PC-9 (cell line): ENCODE measurements around the gene TMEM231. TPM values are rescaled to one million over a fixed set of nuclear protein-coding genes. Genes with fewer than 3 reads are reported as not detected.
"Not testable (repeated sequence)": the region's sequence is repeated elsewhere in the genome, so short reads cannot be mapped to it uniquely, and the experiment has no call there.

Experiments
- BruUV-seq: library from RNA; stranded (reverse); fragments of 400-500 nt; replicated peaks from 2 replicates; lab custom pipeline; 2021; lab: Mats Ljungman, UMichigan
- CTCF ChIA-PET: fragments of 300-600 bp; sonication (Branson Sonifier 250); formaldehyde crosslinking; loops from one replicate; lab custom pipeline; 2022; ENCODE audit warnings: antibody characterized with exemption; lab: Charles Lee
- POLR2A ChIA-PET: fragments of 300-600 bp; sonication (Branson Sonifier 250); formaldehyde crosslinking; loops from one replicate; lab custom pipeline; 2022; ENCODE audit warnings: antibody characterized with exemption; ENCODE audit not compliant: unreplicated experiment; lab: Charles Lee
- DNase-seq, 2 experiments: peaks; one replicate each; pipeline versions ENCODE4 v3.0.0 to v3.0.0-alpha.2; 2015 to 2022; ENCODE audit warnings: mixed read lengths in 1 of 2
- H2AFZ ChIP-seq: fragments of 200-600 bp; sonication (generic); 2 replicates; pipeline ENCODE4 v1.8.1; 2017; ENCODE audit warnings: antibody characterized with exemption
- H3F3A ChIP-seq: fragments of 200-600 bp; sonication (generic); 2 replicates; pipeline ENCODE4 v1.8.1; 2017; ENCODE audit warnings: antibody characterized with exemption, mild to moderate bottlenecking, low read depth; ENCODE audit not compliant: insufficient read depth
- H3K27ac ChIP-seq: fragments of 200-600 bp; sonication (generic); 2 replicates; pipeline ENCODE4 v1.6.1; 2016; ENCODE audit warnings: mixed run types
- H3K27me3 ChIP-seq: fragments of 200-600 bp; sonication (generic); 2 replicates; pipeline ENCODE4 v1.6.1; 2016; ENCODE audit warnings: low read depth, mixed run types; ENCODE audit not compliant: insufficient read depth
- H3K36me3 ChIP-seq: fragments of 200-600 bp; sonication (generic); 2 replicates; pipeline ENCODE4 v1.6.1; 2016; ENCODE audit warnings: low read depth, mixed run types
- H3K4me1 ChIP-seq: fragments of 200-600 bp; sonication (generic); replicated peaks from 2 replicates; pipeline ENCODE4 v1.6.1; 2016; ENCODE audit warnings: mixed run types; ENCODE audit not compliant: insufficient read depth
- H3K4me2 ChIP-seq: fragments of 200-600 bp; sonication (generic); 2 replicates; pipeline ENCODE4 v1.6.1; 2017; ENCODE audit warnings: mixed run types
- H3K4me3 ChIP-seq: fragments of 200-600 bp; sonication (generic); 2 replicates; pipeline ENCODE4 v1.6.1; 2016; ENCODE audit warnings: mixed run types
- H3K79me2 ChIP-seq: fragments of 200-600 bp; sonication (generic); 2 replicates; pipeline ENCODE4 v1.6.1; 2017; ENCODE audit warnings: low read depth, mixed run types
- H3K9me2 ChIP-seq: fragments of 200-600 bp; sonication (generic); 2 replicates; pipeline ENCODE4 v1.8.1; 2017; ENCODE audit warnings: mild to moderate bottlenecking; ENCODE audit not compliant: insufficient read depth
- H3K9me3 ChIP-seq: fragments of 200-600 bp; sonication (generic); 2 replicates; pipeline ENCODE4 v1.8.1; 2016; ENCODE audit warnings: low read depth; ENCODE audit not compliant: insufficient read depth
- H4K20me1 ChIP-seq: fragments of 200-600 bp; sonication (generic); 2 replicates; pipeline ENCODE4 v1.8.1; 2017; ENCODE audit not compliant: insufficient read depth
- CTCF ChIP-seq: fragments of 200-600 bp; sonication (generic); conservative IDR thresholded peaks from 2 replicates; pipeline ENCODE4 v1.6.1; 2017; ENCODE audit warnings: mixed run types, antibody characterized with exemption, mild to moderate bottlenecking, moderate library complexity
- EZH2 ChIP-seq: fragments of 200-600 bp; sonication (generic); IDR thresholded peaks from 2 replicates; pipeline ENCODE4 v1.8.0; 2017; ENCODE audit warnings: antibody characterized with exemption, low read depth
- intact Hi-C: fragments of 100-400 bp; cut with micrococcal nuclease; formaldehyde crosslinking; loops from one replicate; pipeline ENCODE4 v1.10.0; 2022; ENCODE audit not compliant: unreplicated experiment
- total RNA-seq: library from RNA; stranded (reverse); gene quantifications from 2 replicates; pipeline ENCODE4 v1.2.3, GENCODE V29; 2021

The TMEM231 gene
- total RNA-seq, 1 experiment from 2014 or later: 18.8 TPM

- H3K4me3 ChIP-seq: no peak overlapping the region
- H2AFZ ChIP-seq: no peak overlapping the region
- intact Hi-C loops: no loop called here
- no peaks in the 10 kb centered on the region for H3K9me3 ChIP-seq
- no peaks in the 10 kb centered on the region for H3K27me3 ChIP-seq
- no peak overlapping the region for H3K27ac ChIP-seq
- H3F3A ChIP-seq: peaks cover 9% of the 10 kb centered on the region; the same call in 1 of the 2 replicates
- H3K4me2 ChIP-seq: no peak overlapping the region
- no peaks in the 10 kb centered on the region for H4K20me1 ChIP-seq
- 0 out of 2 replicates have a peak, but pooled peaks cover 6% of the 10 kb centered on the region for H3K4me1 ChIP-seq
- TF ChIP-seq EZH2: no peak
- ChIA-PET POLR2A (no interaction called here), CTCF (interaction anchor here (0.7 kb wide), 1 partner anchor 132 kb away, joined by 3 read pairs; no protein-coding TSS in a partner anchor)
- H3K36me3 ChIP-seq: no peaks in the 10 kb centered on the region
- BruUV-seq: no TSS peak
- no peak for DNase-seq
- H3K79me2 ChIP-seq: no peaks in the 10 kb centered on the region
- H3K9me2 ChIP-seq: no peaks in the 10 kb centered on the region
Measured at GRCh38 chr16:75519175-75519574, 36.9 kb downstream of the TMEM231 start.

- H3K9me2 ChIP-seq, H4K20me1 ChIP-seq, H3K9me3 ChIP-seq, H3F3A ChIP-seq, H3K4me1 ChIP-seq, H3K79me2 ChIP-seq, H3K27me3 ChIP-seq, H3K36me3 ChIP-seq: not testable (repeated sequence)
- CTCF ChIA-PET: interaction anchor here (0.5 to 1.3 kb wide), 17 partner anchors 8 to 1655 kb away, joined by 3 to 12 read pairs (median 3); partner anchors contain the start of genes CFDP1, CHST6, GABARAPL2 and KARS1
- H3K4me2 ChIP-seq: peak overlapping the region; percentile 98
- H3K4me3 ChIP-seq: peak overlapping the region; percentile 95
- peak in 1 of 2 experiments; percentile 9 for DNase-seq
- BruUV-seq: TSS peak; percentile 57
- intact Hi-C loops: loop anchor here (2.0 kb wide), 1 partner anchor 50 kb away; the partner anchor contains the start of gene GABARAPL2
- peak overlapping the region; percentile 44; the same call in 1 of the 2 replicates for H3K27ac ChIP-seq
- POLR2A ChIA-PET: interaction anchor here (0.6 to 1.3 kb wide), 6 partner anchors 19 to 630 kb away, joined by 3 to 14 read pairs (median 6); partner anchors contain the start of genes ADAT1, LDHD and WDR59
- H2AFZ ChIP-seq: peak overlapping the region; percentile 98
Measured at GRCh38 chr16:75516189-75516966, 39.7 kb downstream of the TMEM231 start.

GRCh38 chr16:75514296-75514695 is 41.8 kb downstream of the TMEM231 start:
- BruUV-seq: no TSS peak
- Histone ChIP-seq H3K9me2 (no peaks in the 10 kb centered on the region), H3K4me2 (no peak overlapping the region), H2AFZ (no peak overlapping the region), H3K27ac (no peak overlapping the region), H3F3A (peaks cover 4% of the 10 kb centered on the region; the same call in 1 of the 2 replicates), H4K20me1 (no peaks in the 10 kb centered on the region), H3K79me2 (no peaks in the 10 kb centered on the region), H3K27me3 (no peaks in the 10 kb centered on the region), H3K4me1 (peaks cover 13% of the 10 kb centered on the region), H3K9me3 (no peaks in the 10 kb centered on the region), H3K36me3 (no peaks in the 10 kb centered on the region), H3K4me3 (no peak overlapping the region)
- ChIA-PET CTCF (no interaction called here), POLR2A (interaction anchor here (0.6 kb wide), 1 partner anchor 17 kb away, joined by 6 read pairs; no protein-coding TSS in a partner anchor)
- intact Hi-C loops: no loop called here
- no peak for DNase-seq
- TF ChIP-seq EZH2 (no peak), CTCF (no peak)

GRCh38 chr16:75506574-75506973 is 49.5 kb downstream of the TMEM231 start:
- H4K20me1 ChIP-seq: no peaks in the 10 kb centered on the region
- no TSS peak for BruUV-seq
- CTCF ChIA-PET: interaction anchor here (1.0 kb wide), 1 partner anchor 42 kb away, joined by 3 read pairs; no protein-coding TSS in a partner anchor
- POLR2A ChIA-PET: no interaction called here
- peak; percentile 48 to 87 for DNase-seq
- no peaks in the 10 kb centered on the region for H3K9me2 ChIP-seq
- TF ChIP-seq EZH2: no peak
- no peak for TF ChIP-seq CTCF
- no peaks in the 10 kb centered on the region for H3K9me3 ChIP-seq
- peak overlapping the region; percentile 54 for H3K4me2 ChIP-seq
- no peaks in the 10 kb centered on the region for H3K79me2 ChIP-seq
- peaks cover 30% of the 10 kb centered on the region for H3F3A ChIP-seq
- H3K36me3 ChIP-seq: 0 out of 2 replicates have a peak, but pooled peaks cover 4% of the 10 kb centered on the region
- H3K27ac ChIP-seq: peak overlapping the region; percentile 91
- no peak overlapping the region for H3K4me3 ChIP-seq
- intact Hi-C loops: no loop called here
- H2AFZ ChIP-seq: no peak overlapping the region
- H3K27me3 ChIP-seq: no peaks in the 10 kb centered on the region
- peaks cover 45% of the 10 kb centered on the region for H3K4me1 ChIP-seq
